ENCODE data around the gene CNKSR2.

DNA sequence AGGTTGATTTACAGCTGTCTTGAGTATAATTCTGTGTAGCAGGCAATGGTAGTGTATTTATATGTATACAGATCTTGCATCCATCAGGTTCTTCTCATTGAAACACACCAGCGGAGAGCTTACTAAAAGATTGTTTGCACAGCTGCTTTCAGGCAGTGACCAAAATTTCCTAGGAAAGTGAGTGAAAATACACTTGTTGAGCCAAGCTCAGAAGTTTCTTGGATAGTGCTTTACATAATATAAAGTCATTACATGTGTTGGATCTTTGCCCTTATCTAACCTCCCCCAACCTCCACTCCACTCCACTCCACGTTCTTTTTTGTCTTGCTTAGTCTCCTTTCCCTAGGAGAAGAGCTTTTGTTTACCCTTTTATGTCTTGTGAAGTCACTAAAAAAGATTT, 34.1 kb downstream of the CNKSR2 start:
- TF ChIP-seq EP300 (IDR thresholded peaks at IDR 0.05) (no peak), POLR2AphosphoS5 (IDR thresholded peaks at IDR 0.05) (no peak)
